SU-DHL-6 (cell line): ENCODE data around the gene HLA-DPB1.

ENCODE experiments used
- H2AFZ ChIP-seq: fragments of 200-600 bp; sonication (generic); 2 replicates; pipeline ENCODE4 v1.6.1; 2014; ENCODE audit warnings: low read depth, mild to moderate bottlenecking, moderate library complexity, mixed read lengths, antibody characterized with exemption, low read length; ENCODE audit not compliant: severe bottlenecking
- H3F3A ChIP-seq: fragments of 200-600 bp; shearing (Covaris generic); 2 replicates; pipeline ENCODE4 v1.6.0; 2016; ENCODE audit warnings: antibody characterized with exemption, mild to moderate bottlenecking; ENCODE audit not compliant: insufficient read depth
- H3K27ac ChIP-seq: fragments of 200-600 bp; sonication (generic); 2 replicates; pipeline ENCODE4 v1.5.1; 2016; ENCODE audit warnings: low read depth, mild to moderate bottlenecking, low read length, moderate library complexity, mixed read lengths
- H3K27me3 ChIP-seq: fragments of 200-600 bp; sonication (generic), shearing (Covaris generic); 2 replicates; pipeline ENCODE4 v1.6.0; 2014; ENCODE audit warnings: mild to moderate bottlenecking, low read length
- H3K36me3 ChIP-seq: fragments of 200-600 bp; sonication (generic); 2 replicates; pipeline ENCODE4 v1.6.1; 2014; ENCODE audit warnings: mild to moderate bottlenecking, low read length, mixed read lengths
- H3K4me2 ChIP-seq: fragments of 300-600, 200-600 bp; shearing (Covaris generic), sonication (generic); 2 replicates; pipeline ENCODE4 v1.6.0; 2014; ENCODE audit warnings: low read length, low read depth, mild to moderate bottlenecking; ENCODE audit not compliant: poor library complexity, severe bottlenecking
- H3K4me3 ChIP-seq: fragments of 200-600 bp; sonication (generic); 2 replicates; pipeline ENCODE4 v1.5.1; 2014; ENCODE audit warnings: antibody characterized with exemption, low read length, mild to moderate bottlenecking, mixed read lengths; ENCODE audit not compliant: insufficient read depth, poor library complexity, severe bottlenecking
- H3K79me2 ChIP-seq: fragments of 200-600 bp; sonication (generic); 2 replicates; pipeline ENCODE4 v1.6.1; 2014; ENCODE audit warnings: mild to moderate bottlenecking, low read length, moderate library complexity; ENCODE audit not compliant: insufficient read depth
- H3K9ac ChIP-seq: fragments of 200-600 bp; sonication (generic); 2 replicates; pipeline ENCODE4 v1.7.0; 2014; ENCODE audit warnings: mild to moderate bottlenecking, low read length
- H3K9me2 ChIP-seq: fragments of 200-600 bp; sonication (generic); replicated peaks from 2 replicates; pipeline ENCODE4 v1.6.1; 2014; ENCODE audit warnings: low read length; ENCODE audit not compliant: insufficient read depth
- H3K9me3 ChIP-seq: fragments of 200-600 bp; sonication (generic); 2 replicates; pipeline ENCODE4 v1.6.1; 2014; ENCODE audit warnings: low read length, mixed read lengths; ENCODE audit not compliant: insufficient read depth
- H4K20me1 ChIP-seq: fragments of 200-600 bp; sonication (generic); 2 replicates; pipeline ENCODE4 v1.6.1; 2014; ENCODE audit warnings: low read depth, mild to moderate bottlenecking, antibody characterized with exemption, low read length, moderate library complexity, mixed read lengths
- EZH2phosphoT487 ChIP-seq: fragments of 200-600 bp; sonication (generic), shearing (Covaris generic); conservative IDR thresholded peaks from 2 replicates; pipeline ENCODE4 v1.6.1; 2018; ENCODE audit warnings: mild to moderate bottlenecking, antibody characterized with exemption, low read length, moderate library complexity, mixed read lengths
- TF ChIP-seq, protein P1 (sequence below): fragments of 200-600 bp; sonication (generic); IDR thresholded peaks from one replicate; pipeline ENCODE4 v1.5.1; 2017; ENCODE audit warnings: antibody characterized with exemption, mild to moderate bottlenecking, low read length, moderate library complexity; ENCODE audit not compliant: insufficient read depth, poor library complexity, severe bottlenecking

The HLA-DPB1 gene

DNA sequence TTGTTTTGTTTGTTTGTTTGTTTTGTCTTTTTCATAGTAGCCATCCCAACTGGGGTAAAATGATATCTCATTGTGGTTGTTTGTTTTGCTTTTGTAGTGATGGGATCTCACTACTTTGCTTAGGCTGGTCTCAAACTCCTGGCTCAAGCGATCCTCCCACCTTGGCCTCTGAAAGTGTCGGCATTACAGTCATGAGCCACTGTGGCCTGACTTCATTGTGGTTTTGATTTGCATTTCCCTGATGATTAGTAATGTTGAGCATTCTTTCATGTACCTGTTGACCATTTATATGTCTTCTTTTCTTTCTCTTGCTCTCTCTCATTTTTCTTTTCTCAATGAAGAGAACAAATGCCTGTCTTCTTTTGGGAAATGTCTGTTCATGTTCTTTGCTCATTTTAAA lies 35.6 kb upstream of the HLA-DPB1 start:
- TF ChIP-seq, protein P1, sequence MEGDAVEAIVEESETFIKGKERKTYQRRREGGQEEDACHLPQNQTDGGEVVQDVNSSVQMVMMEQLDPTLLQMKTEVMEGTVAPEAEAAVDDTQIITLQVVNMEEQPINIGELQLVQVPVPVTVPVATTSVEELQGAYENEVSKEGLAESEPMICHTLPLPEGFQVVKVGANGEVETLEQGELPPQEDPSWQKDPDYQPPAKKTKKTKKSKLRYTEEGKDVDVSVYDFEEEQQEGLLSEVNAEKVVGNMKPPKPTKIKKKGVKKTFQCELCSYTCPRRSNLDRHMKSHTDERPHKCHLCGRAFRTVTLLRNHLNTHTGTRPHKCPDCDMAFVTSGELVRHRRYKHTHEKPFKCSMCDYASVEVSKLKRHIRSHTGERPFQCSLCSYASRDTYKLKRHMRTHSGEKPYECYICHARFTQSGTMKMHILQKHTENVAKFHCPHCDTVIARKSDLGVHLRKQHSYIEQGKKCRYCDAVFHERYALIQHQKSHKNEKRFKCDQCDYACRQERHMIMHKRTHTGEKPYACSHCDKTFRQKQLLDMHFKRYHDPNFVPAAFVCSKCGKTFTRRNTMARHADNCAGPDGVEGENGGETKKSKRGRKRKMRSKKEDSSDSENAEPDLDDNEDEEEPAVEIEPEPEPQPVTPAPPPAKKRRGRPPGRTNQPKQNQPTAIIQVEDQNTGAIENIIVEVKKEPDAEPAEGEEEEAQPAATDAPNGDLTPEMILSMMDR = no peak
- TF ChIP-seq EZH2phosphoT487 = no peak
- H2AFZ ChIP-seq = no peak overlapping the region
- no peaks in the 10 kb centered on the region for H4K20me1 ChIP-seq
- H3K36me3 ChIP-seq = 0 out of 2 replicates have a peak, but pooled peaks cover 3% of the 10 kb centered on the region
- no peaks in the 10 kb centered on the region for H3F3A ChIP-seq
- no peaks in the 10 kb centered on the region for H3K9me2 ChIP-seq
- no peak overlapping the region for H3K4me3 ChIP-seq
- H3K27ac ChIP-seq = no peak overlapping the region
- H3K79me2 ChIP-seq = no peaks in the 10 kb centered on the region
- H3K9me3 ChIP-seq = peaks cover under 1% of the 10 kb centered on the region; the same call in 1 of the 2 replicates
- no peaks in the 10 kb centered on the region for H3K27me3 ChIP-seq
- H3K9ac ChIP-seq = no peak overlapping the region
- H3K4me2 ChIP-seq = no peak overlapping the region

DNA sequence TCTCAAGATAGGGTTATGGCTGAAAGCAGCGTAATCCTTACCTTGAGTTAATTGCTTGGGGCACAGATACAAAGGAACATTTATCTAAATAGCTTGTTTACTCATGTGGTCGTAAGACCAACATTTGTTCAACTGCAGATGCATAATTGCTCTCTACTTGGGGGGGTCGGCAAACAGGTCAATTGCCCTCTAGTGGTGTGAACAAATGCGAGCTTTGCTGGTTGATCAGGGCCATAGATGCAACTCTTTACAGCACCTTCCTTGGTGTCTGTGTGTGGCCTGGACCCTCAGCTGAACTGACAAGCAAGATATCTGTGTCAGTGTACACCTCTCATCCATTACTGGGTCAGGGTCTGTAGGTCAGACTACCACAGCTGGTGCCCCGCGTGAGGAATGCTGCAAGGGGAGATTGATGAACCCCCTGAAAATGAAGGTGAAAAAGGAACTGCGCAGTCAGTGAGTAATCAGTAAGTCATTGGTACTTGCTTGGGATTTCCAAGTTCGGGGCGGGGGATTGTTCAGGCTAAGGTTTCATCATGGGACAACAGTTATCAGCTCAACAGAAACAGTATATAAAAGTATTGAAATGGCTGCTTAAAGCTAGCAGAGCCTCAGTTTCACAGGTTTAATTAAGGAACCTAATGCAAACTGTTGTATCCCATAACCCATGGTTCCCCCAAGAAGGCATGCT lies 26.3 kb upstream of the HLA-DPB1 start:
- no peaks in the 10 kb centered on the region for H3K36me3 ChIP-seq
- H2AFZ ChIP-seq = no peak overlapping the region
- H3K9ac ChIP-seq = no peak overlapping the region
- H3F3A ChIP-seq = no peaks in the 10 kb centered on the region
- H3K79me2 ChIP-seq = no peaks in the 10 kb centered on the region
- no peaks in the 10 kb centered on the region for H3K27me3 ChIP-seq
- H3K9me2 ChIP-seq = no peaks in the 10 kb centered on the region
- no peak overlapping the region for H3K4me3 ChIP-seq
- H3K4me2 ChIP-seq = no peak overlapping the region
- no peak overlapping the region for H3K27ac ChIP-seq
- 0 out of 2 replicates have a peak, but pooled peaks cover 5% of the 10 kb centered on the region for H3K9me3 ChIP-seq
- no peaks in the 10 kb centered on the region for H4K20me1 ChIP-seq
- TF ChIP-seq, protein P1 = peak; percentile 72
- TF ChIP-seq EZH2phosphoT487 = no peak

DNA sequence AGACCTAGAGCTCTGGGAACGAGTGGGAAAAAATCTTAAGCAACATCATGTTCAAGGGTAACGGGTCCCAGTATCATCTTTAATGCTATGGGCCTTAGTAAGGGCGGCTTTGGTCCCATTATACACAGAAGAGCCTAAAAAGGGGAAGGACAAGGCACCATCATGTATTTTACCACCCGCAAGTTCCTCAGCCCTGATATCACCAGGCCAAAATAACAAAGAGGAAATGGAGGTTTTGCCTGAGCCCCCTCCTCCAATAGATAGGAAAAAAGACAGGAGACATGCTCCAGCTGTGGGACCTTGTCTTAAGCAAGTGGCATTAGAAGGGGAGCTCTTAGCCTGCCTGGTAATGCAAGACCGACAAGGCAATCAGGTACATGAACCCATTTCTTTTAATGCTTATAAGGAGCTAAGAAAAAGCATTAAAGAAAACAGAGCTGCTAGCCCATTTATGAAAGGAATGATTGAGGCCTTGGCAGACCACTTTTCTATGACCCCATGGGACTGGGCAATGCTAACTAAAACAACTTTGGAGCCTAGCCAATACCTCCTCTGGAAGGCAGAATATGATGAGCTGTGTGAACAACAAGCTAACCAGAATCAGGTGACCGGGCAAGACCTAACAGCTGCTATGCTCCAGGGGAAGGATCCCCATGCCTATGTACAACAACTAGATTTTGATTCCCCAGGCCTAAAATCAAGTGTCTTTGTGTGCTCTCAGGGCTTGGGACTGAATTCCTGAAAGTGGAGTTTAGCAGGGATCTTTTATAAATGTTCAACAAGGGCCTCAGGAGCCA lies 25.6 kb upstream of the HLA-DPB1 start:
- Histone ChIP-seq H3K4me3 (no peak overlapping the region), H2AFZ (no peak overlapping the region), H3F3A (no peaks in the 10 kb centered on the region), H3K9me3 (0 out of 2 replicates have a peak, but pooled peaks cover 5% of the 10 kb centered on the region), H3K9me2 (no peaks in the 10 kb centered on the region), H3K4me2 (no peak overlapping the region), H3K36me3 (no peaks in the 10 kb centered on the region), H3K79me2 (no peaks in the 10 kb centered on the region), H4K20me1 (no peaks in the 10 kb centered on the region), H3K9ac (no peak overlapping the region), H3K27ac (no peak overlapping the region), H3K27me3 (no peaks in the 10 kb centered on the region)
- no peak for TF ChIP-seq EZH2phosphoT487
- TF ChIP-seq, protein P1 = no peak
